Left ventricle myocardium superior (tissue), 1 donor: ENCODE results near the gene VPS16. TPM values are rescaled to one million over a fixed set of nuclear protein-coding genes. Genes with fewer than 3 reads are reported as not detected.
"Not testable (repeated sequence)": the region's sequence is repeated elsewhere in the genome, so short reads cannot be mapped to it uniquely, and the experiment has no call there.

ENCODE experiments used
- ATAC-seq: fragments of 200-7000 bp; cut with Tn5 transposase; one replicate; pipeline ENCODE4 v1.9.1; 2020; ENCODE audit warnings: mild to moderate bottlenecking, moderate library complexity
- DNase-seq: peaks from one replicate; pipeline ENCODE4 v3.0.0-alpha.2; 2020
- intact Hi-C: fragments of 100-400 bp; cut with micrococcal nuclease; formaldehyde crosslinking; loops from one replicate; pipeline ENCODE4 v1.11.0; 2022
- total RNA-seq: library from RNA; stranded (reverse); fragmentation: NEBNext Ultra II Directional; extraction: Animal tissue kit (Norgen Biotek cat#: 25700); gene quantifications from one replicate; pipeline ENCODE4 v1.2.1, GENCODE V29; 2021
- donor health status: DM: no; HTN: yes; CAD: no; lungs with severe emphysema.

Gene VPS16
- total RNA-seq, 1 donor from 2014 or later = 15.8 TPM

DNA sequence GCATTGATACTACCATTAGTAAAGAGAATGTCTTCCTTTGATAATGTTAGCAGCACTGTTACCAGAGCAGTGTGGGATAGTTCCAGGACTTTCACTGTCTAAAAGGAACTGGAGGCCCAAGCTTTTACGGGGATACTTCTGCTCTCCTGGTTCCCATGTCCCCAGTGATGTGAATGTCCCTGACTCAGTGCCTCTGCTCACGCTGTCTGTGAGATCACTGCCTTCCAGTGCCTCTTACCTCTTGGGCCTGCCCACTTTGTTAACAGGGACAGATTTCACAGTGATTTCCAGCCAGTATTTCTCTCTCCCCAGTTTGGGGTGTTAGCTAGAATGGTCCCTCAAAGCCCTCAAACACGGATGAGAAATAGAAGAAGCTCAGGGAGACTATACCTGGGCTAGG lies 47.2 kb downstream of the VPS16 start:
- DNase-seq (no peak), ATAC-seq (no peak)
- intact Hi-C loops = no loop called here

DNA sequence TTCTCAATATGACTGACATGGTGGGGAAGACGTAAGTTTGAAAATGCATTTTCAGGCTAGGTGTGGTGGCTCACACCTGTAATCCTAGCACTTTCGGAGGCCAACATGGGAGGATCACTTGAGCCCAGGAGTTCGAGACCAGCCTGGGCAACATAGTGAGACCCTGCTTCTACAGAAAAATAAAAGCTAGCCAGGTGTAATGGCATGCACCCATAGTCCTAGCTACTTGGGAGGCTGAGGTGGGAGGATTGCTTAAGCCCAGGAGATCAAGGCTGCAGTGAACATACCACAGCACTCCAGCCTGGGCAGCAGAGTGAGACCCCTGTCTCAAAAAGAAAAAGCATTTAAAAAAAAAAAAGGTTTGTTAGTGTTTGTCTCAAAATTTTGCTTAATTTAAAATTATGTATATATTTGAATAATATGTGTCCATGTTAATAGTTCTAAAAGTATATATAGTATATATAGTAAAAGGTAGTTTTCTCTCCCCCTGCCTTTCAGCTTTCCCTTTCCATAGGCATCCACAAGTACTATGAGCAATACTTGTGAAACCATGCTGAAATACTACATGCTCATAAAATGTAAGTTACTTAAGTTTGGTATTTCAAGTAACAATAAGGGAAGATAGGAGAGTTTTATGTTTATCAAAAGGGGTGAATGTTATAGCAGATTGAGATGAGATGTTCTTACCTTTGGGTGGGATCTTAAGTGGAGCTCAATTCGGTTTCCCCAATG lies 47.8 kb downstream of the VPS16 start:
- DNase-seq = no peak

DNA sequence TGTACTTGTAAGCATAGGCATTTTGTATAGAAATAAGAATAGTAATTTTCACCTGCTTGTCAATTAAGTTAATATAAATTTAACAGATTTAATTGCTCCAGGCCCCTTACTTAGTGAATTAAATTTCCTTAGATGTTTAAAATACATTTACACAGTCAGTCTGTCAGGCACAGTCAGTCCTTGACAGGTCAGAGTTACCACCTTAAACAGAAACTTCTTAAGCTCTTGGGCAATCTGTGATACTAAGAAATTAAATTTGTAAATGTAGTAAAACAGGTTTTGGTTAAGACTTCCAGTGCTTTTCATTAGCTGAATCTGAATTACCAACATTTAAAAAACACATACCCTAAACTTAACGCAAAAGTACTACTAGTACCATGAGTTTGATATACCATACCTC lies 48.7 kb downstream of the VPS16 start:
- no peak for ATAC-seq
- intact Hi-C loops = no loop called here

More for the DNA sequence above, 47.8 kb downstream of the VPS16 start:
- ATAC-seq = no peak
- intact Hi-C loops = no loop called here

DNA sequence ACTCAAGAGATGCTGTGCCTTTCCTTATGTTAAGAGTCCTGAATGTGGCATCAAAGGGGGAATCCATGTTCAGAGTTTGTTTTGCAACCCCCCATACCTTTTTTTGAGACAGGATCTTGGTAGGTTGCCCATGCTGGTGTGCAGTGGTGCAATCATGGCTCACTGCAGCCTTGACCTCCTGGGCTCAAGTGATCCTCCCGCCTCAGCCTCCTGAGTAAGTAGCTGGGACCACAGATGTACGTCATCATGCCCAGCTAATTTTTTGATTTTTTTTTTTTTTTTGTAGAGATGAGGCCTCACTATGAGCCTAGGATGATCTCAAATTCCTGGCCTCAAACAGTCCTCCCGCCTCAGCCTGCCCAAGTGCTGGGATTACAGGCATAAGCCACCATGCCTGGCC lies 49.3 kb downstream of the VPS16 start:
- DNase-seq (no peak), ATAC-seq (no peak)
- intact Hi-C loops = no loop called here

More for the DNA sequence above, 48.7 kb downstream of the VPS16 start:
- no peak for DNase-seq

DNA sequence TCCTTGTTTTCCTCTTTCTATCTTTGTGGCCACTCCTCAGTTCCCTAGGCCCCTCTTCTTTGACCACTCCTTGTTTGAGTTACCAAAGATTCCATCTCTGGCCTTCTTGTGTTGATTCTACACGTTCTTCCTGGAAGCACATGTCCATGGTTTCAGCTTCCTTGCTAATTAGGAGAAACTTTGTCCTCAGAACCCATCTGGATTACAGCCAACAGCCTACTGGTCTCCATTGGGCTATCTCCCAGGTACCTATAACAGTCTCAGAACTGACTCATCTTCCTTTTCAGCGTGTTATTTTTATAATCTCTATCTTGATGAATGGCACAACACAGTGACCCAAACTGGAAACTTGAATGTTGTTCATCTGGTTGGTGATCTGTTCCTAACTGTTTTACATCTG lies 50.2 kb downstream of the VPS16 start:
- ATAC-seq (no peak), DNase-seq (no peak)
- intact Hi-C loops = no loop called here

DNA sequence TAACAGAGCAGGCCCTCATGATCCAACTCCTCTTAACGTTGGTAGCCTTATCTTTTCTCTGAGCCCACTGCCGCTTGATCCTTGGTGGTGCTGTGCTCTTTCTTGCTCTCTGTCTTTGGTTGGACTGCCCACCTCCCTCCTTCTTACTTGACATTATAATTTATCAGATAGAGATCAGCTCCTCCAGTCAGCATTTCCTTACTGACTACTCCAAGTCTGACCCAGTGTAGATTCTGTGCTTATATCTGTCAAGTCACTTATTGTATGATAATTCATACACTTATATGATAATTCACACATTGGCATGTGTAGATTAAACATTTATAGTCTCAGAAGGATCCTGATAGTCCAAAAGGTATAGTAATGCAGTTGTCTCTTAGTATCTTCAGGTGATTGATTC lies 50.8 kb downstream of the VPS16 start:
- DNase-seq = no peak
- intact Hi-C loops = no loop called here
- no peak for ATAC-seq

DNA sequence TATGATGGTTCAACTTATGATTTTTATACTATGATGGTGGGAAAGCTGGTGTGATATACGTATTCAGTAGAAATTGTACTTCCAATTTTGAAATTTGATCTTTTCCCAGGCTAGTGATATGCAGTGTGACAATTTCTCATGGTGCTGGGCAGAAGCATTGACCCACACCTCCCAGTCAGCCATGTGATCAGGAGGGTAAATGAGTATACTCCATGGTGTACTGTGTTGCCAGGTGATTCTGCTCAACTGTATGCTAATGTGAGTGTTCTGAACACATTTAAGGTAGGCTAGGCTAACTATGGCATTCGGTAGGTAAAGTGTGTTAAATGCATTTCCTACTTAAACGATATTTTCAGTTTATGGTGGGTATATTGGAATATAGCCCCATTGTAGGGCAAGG lies 51.8 kb downstream of the VPS16 start:
- no peak for DNase-seq
- intact Hi-C loops = no loop called here
- ATAC-seq = peak; percentile 29

DNA sequence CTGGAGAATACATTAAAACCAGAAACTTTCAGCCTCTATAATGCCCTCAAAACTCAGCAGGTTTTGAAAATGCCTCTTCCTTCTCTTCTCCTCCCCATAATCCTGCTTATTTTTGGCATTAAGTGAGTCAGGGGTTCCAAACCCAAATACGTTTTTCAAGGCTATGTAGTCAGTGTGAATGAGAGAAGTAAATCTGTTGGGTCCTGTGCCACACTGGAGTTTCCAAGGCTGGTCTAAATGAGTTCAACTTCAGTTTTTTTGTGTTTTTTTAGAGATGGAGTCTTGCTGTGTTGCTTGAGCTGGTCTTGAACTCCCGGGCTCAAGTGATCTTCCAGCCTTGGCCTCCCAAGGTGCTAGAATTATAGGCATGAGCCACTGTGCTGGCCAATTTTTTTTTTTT lies 53.7 kb downstream of the VPS16 start:
- intact Hi-C loops = no loop called here
- DNase-seq = no peak
- no peak for ATAC-seq

DNA sequence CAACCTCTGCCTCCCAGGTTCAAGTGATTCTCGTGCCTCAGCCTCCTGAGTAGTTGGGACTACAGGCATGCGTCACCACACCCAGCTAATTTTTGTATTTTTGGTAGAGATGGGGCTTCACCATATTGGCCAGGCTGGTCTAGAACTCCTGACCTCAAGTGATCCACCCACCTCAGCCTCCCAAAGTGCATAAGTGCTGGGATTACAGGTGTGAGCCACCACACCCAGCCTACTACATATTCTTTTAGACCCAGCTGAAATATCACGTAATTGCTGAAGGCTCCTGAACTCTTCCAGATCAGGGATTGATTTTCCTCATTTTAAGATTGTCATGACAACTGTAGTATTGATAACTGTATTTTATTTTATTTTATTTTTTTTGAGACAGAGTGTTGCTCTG lies 54.6 kb downstream of the VPS16 start:
- ATAC-seq, intact Hi-C loops, DNase-seq: not testable (repeated sequence)

DNA sequence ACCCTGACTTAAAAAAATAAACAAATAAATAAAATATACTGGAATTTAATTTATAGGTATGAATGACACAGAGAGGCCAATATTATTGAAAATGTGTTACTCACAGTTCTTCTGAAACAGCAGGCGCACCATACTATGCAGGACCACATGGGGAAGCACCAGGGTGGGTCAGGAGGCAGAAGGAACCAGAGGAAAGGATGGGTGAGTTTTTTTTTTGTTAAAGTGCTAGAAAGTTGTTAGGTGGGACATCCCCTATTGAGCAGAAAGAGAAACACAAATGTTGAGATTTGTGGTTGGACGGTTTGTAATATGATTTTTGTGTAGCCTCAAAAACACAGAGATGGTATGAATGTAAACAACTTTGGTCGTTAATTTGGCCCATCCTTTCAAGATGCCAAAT lies 58.7 kb downstream of the VPS16 start:
- ATAC-seq (no peak), DNase-seq (no peak)
- intact Hi-C loops = no loop called here

DNA sequence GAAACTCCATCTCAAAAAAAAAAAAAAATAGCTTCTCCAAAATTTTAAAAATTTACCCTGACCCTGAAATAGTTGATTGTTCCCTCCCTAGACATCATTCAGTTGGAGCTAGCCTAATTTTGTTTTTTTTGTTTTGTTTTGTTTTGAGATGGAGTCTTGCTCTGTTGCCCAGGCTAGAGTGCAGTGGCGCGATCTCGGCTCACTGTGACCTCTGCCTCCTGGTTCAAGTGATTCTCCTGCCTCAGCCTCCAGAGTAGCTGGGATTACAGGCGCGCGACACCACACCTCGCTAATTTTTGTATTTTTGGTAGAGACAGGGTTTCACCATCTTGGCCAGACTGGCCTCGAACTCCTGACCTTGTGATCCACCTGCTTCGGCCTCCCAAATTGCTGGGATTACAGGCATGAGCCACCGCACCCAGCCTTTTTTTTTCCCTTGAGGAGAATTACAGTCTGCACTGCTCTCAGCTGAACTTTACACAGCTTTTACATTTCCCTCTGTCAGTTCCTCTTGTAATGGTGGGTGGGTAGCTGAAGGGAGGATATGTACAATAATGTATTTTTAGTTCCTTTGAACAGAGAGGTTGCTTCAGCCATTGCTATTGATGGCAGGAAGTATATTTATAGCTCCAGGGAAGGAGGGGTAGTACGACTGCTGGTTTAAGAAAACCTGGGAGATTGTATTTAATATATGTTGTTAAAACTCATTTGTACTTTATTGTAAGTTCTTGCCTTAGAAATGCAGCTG lies 60.5 kb downstream of the VPS16 start:
- intact Hi-C loops = no loop called here
- DNase-seq (no peak), ATAC-seq (peak; percentile 23)

DNA sequence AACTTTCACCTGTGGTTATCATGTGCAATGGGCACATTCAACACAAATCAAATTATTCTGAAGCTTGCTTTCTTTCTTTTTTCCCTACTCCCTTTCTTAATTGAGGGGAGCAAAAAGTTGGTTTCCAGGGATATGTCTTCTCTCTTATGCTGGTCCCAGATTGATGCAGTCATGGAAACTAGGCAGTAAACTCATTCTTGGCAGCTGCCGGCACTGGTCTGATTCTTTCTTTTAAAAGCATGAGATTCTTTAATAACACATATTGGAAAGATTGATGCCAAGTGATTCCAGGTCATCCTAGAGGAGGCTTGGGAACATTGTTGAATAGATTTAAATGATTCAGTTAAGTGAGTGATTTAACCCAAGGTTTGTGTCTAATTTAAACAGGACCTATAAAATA lies 61.7 kb downstream of the VPS16 start:
- ATAC-seq = no peak
- intact Hi-C loops = no loop called here
- DNase-seq = no peak

DNA sequence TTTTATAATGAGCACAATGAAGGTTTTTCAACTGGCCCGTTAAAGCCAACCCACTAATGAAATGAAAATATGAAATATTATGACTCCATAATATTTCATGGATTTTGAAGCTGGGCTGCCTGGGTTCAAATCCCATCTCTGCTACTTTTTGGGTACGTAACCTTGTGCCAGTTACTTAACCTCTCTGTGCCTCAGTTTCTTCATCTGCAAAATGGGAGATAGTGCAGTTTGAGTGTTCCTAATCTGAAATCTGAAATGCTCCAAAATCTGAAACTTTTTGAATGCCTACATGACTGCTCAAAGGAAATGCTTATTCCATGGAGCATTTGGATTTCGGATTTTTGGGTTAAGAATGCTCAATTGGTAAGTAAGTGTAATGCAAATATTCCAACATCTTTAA lies 62.3 kb downstream of the VPS16 start:
- intact Hi-C loops = no loop called here
- ATAC-seq (no peak), DNase-seq (no peak)

DNA sequence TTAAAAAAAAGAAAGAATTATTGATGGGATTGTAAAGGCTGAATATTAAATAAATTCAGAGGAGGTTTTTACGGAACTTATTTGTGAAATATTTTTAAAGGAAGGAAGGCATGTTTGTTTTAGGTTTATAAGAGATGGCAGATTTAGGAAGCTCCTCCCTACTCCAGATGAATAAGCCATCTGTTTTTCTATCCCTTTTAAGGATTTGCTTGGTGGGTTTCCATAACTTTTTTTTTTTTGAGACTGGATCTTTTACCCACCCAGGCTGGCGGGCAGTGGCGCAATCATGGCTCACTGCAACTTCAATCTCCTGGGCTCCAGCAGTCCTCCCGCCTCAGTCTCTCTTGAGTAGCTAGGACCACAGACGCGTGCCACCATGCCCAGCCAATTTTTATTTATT lies 63.1 kb downstream of the VPS16 start:
- no peak for DNase-seq
- intact Hi-C loops = no loop called here
- ATAC-seq = no peak

DNA sequence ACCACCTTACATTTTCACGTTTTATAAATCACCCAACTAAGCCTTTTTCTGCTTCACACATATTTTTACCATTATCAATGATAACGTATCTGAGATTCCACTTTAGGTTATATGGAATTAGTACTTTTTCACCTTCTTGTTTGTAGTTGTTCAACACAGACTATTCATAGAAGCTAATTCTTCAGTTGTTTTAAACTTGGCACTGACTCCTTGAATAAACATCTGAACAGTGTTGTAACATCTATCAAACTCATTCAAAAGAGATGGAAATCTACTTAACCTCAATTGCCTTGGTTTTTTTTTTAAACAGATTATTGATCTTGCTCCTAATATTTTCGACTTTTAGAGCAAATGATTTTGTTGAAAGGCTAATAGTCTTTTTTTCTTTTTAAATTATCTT lies 67.0 kb downstream of the VPS16 start:
- DNase-seq (no peak), ATAC-seq (no peak)
- intact Hi-C loops = no loop called here

DNA sequence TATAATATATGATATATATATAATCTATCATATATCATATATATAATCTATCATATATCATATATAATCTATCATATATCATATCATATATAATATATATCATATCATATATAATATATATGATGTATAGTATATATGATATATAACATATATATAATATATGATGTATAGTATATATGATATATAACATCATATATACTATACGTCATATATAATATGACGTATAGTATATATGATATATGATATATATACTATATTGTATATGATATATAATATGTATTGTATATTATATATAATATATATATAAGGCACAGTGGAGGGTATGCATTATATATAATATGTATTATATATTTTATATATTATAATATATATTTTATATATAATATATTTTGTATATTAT lies 69.4 kb downstream of the VPS16 start:
- no peak for ATAC-seq
- intact Hi-C loops = no loop called here
- no peak for DNase-seq

DNA sequence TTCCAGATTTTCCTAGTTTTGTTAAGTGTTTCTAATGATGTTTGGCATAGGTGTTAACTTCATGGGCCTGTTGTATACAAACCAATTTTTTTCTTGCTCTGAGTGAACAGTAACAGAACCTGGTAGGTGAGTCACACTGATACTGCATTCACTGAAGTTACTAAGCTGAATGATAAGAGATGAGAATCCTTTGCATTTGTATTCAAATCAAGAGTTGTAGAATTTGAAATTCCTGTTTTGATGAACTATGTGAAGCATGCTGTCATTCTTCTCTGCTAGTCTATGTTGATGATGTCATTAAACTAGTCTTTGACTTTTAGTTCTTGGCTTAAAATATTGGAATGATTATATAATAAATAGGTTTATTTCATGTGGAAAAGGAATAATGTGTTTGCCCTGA lies 70.7 kb downstream of the VPS16 start:
- no peak for DNase-seq
- intact Hi-C loops = no loop called here
- no peak for ATAC-seq

DNA sequence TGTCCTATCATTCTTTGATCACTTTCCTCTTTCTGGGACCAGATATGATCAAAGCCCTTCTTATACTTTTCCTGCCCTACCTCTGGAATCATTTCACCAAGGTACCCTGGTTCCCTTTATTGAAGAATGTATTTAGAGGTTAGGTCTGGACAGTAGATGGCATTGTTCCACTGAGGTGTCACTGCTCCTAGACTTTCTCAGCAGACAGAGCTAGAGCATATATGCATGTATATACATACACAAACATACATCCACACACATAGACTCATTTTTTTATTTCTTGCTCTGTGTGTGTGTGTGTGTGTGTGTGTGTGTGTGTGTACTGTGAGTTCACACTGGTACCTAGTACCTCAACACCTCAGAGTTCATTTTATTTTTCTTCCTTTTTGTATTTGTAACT lies 73.6 kb downstream of the VPS16 start:
- ATAC-seq (peak; percentile 26), DNase-seq (no peak)
- intact Hi-C loops = no loop called here
